Astrocyte (in vitro differentiated cells and primary cell): Measurements from ENCODE around the gene PRX. TPM values are rescaled to one million over a fixed set of nuclear protein-coding genes. Genes with fewer than 3 reads are reported as not detected.

Experiments used
- DNase-seq: peaks from one replicate; pipeline ENCODE4 v3.0.0-alpha.2; 2010; ENCODE audit warnings: low read depth
- FAIRE-seq: peaks from 2 replicates; lab custom pipeline; 2011; peaks lifted over from hg19 to GRCh38; lab: Jason Lieb, UNC
- H2AFZ ChIP-seq: 2 replicates; pipeline ENCODE4 v1.6.0; 2012; ENCODE audit warnings: low read depth, low read length, inconsistent platforms
- H3K27ac ChIP-seq: 2 replicates; pipeline ENCODE4 v1.5.1; 2011; ENCODE audit warnings: low read depth, low read length, inconsistent platforms
- H3K27me3 ChIP-seq: 2 replicates; pipeline ENCODE4 v1.6.0; 2011; ENCODE audit warnings: low read length, inconsistent platforms; ENCODE audit not compliant: insufficient read depth
- H3K36me3 ChIP-seq: 2 replicates; pipeline ENCODE4 v1.5.1; 2011; ENCODE audit warnings: low read length, inconsistent platforms; ENCODE audit not compliant: insufficient read depth
- H3K4me1 ChIP-seq: 2 replicates; pipeline ENCODE4 v1.5.1; 2011; ENCODE audit warnings: low read length, inconsistent platforms; ENCODE audit not compliant: insufficient read depth
- H3K4me2 ChIP-seq: 2 replicates; pipeline ENCODE4 v1.6.0; 2012; ENCODE audit warnings: low read length, inconsistent platforms
- H3K4me3 ChIP-seq: 2 replicates; pipeline ENCODE4 v1.5.1; 2011; ENCODE audit warnings: low read depth, mild to moderate bottlenecking, low read length, inconsistent platforms; ENCODE audit not compliant: insufficient read depth
- H3K79me2 ChIP-seq: 2 replicates; pipeline ENCODE4 v1.6.0; 2012; ENCODE audit warnings: mild to moderate bottlenecking, low read length, inconsistent platforms; ENCODE audit not compliant: insufficient read depth
- H3K9ac ChIP-seq: 2 replicates; pipeline ENCODE4 v1.6.0; 2012; ENCODE audit warnings: mild to moderate bottlenecking, low read length, inconsistent platforms
- H3K9me3 ChIP-seq: 2 replicates; pipeline ENCODE4 v1.5.1; 2012; ENCODE audit warnings: low read depth, mild to moderate bottlenecking, low read length, inconsistent platforms; ENCODE audit not compliant: insufficient read depth
- H4K20me1 ChIP-seq: 2 replicates; pipeline ENCODE4 v1.6.0; 2012; ENCODE audit warnings: low read length, inconsistent platforms; ENCODE audit not compliant: insufficient read depth
- H3K27ac Mint-ChIP-seq: one replicate; pipeline ENCODE4 v1.8.0; 2021; ENCODE audit warnings: mild to moderate bottlenecking, mixed read lengths; ENCODE audit not compliant: unreplicated experiment
- H3K27me3 Mint-ChIP-seq: one replicate; pipeline ENCODE4 v1.8.0; 2021; ENCODE audit warnings: low read depth, mixed read lengths; ENCODE audit not compliant: unreplicated experiment
- H3K36me3 Mint-ChIP-seq: one replicate; pipeline ENCODE4 v1.8.0; 2021; ENCODE audit warnings: low read depth, mixed read lengths; ENCODE audit not compliant: unreplicated experiment
- H3K4me1 Mint-ChIP-seq: one replicate; pipeline ENCODE4 v1.8.0; 2021; ENCODE audit warnings: low read depth, mixed read lengths; ENCODE audit not compliant: unreplicated experiment
- H3K4me3 Mint-ChIP-seq: one replicate; pipeline ENCODE4 v1.8.0; 2021; ENCODE audit warnings: mild to moderate bottlenecking, moderate library complexity, mixed read lengths; ENCODE audit not compliant: unreplicated experiment
- H3K9me3 Mint-ChIP-seq: one replicate; pipeline ENCODE4 v1.8.0; 2021; ENCODE audit warnings: mild to moderate bottlenecking, mixed read lengths; ENCODE audit not compliant: unreplicated experiment
- EZH2 ChIP-seq: IDR thresholded peaks from 2 replicates; pipeline ENCODE4 v1.6.1; 2012; ENCODE audit warnings: mild to moderate bottlenecking, low read length, inconsistent platforms; ENCODE audit not compliant: insufficient read depth
- total RNA-seq: library from RNA; stranded (reverse); gene quantifications from 2 replicates; pipeline ENCODE4 v1.2.1, GENCODE V29; 2021
- TF ChIP-seq, protein P1 (sequence below): IDR thresholded peaks from 2 replicates; pipeline ENCODE4 v1.5.1; 2011; ENCODE audit warnings: low read depth, mild to moderate bottlenecking, inconsistent platforms, low read length, moderate library complexity; ENCODE audit not compliant: insufficient read depth

PRX gene
- total RNA-seq, 1 donor from 2014 or later = 1.5 TPM

DNA sequence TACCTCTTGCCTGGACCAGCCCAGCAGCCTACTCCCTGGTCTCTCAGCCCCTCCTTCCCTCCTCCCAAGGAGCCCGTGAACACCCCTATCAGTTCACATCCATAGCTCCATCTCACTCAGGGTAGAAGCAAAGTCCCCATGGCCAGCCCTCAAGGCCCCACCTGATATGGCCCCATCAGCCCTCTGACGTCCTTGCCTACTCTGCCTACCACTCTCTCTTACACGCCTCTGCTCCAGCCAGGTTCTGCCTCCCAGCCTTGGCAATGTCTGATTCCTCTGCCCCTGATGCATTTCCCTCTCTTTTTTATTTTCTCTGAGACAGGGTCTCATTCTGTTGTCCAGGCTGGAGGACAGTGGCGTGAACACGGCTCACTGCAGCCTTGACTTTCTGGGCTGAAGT, 38.8 kb upstream of the PRX start:
- H3K27me3 Mint-ChIP-seq = peaks cover 5% of the 10 kb centered on the region
- no peaks in the 10 kb centered on the region for H4K20me1 ChIP-seq
- no peak for FAIRE-seq
- no peak overlapping the region for H3K27ac ChIP-seq
- DNase-seq = no peak
- peaks cover 4% of the 10 kb centered on the region for H3K36me3 Mint-ChIP-seq
- no peak for TF ChIP-seq EZH2
- no peak overlapping the region for H3K4me3 ChIP-seq
- H3K27ac Mint-ChIP-seq = no peak overlapping the region
- no peaks in the 10 kb centered on the region for H3K79me2 ChIP-seq
- no peak overlapping the region for H3K4me3 Mint-ChIP-seq
- no peaks in the 10 kb centered on the region for H3K9me3 Mint-ChIP-seq
- H3K4me2 ChIP-seq = no peak overlapping the region
- no peaks in the 10 kb centered on the region for H3K36me3 ChIP-seq
- H3K9ac ChIP-seq = no peak overlapping the region
- no peaks in the 10 kb centered on the region for H3K4me1 ChIP-seq
- no peaks in the 10 kb centered on the region for H3K27me3 ChIP-seq
- no peaks in the 10 kb centered on the region for H3K4me1 Mint-ChIP-seq
- H3K9me3 ChIP-seq = no peaks in the 10 kb centered on the region
- no peak overlapping the region for H2AFZ ChIP-seq

DNA sequence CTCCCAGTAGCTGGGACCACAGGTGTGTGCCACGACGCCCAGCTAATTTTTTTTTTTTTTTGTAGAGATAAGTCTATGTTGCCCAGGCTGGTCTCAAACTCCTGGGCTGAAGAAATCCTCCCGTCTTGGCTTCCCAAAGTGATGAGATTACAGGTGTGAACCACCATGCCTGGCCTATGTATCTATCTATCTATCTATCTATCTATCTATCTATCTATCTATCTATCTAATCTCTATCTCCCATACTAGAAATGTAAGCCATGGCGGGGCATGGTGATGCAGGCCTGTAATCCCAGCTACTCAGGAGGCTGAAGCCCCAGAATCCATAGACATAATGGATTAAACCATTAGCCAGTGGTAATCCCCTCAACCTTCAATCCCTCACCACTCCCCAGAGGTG, 37.5 kb upstream of the PRX start:
- no peak overlapping the region for H3K27ac ChIP-seq
- H3K4me1 Mint-ChIP-seq = peaks cover 2% of the 10 kb centered on the region
- no peaks in the 10 kb centered on the region for H4K20me1 ChIP-seq
- H3K27ac Mint-ChIP-seq = no peak overlapping the region
- no peak overlapping the region for H2AFZ ChIP-seq
- H3K4me2 ChIP-seq = no peak overlapping the region
- no peaks in the 10 kb centered on the region for H3K36me3 ChIP-seq
- no peaks in the 10 kb centered on the region for H3K9me3 ChIP-seq
- TF ChIP-seq, protein P1, sequence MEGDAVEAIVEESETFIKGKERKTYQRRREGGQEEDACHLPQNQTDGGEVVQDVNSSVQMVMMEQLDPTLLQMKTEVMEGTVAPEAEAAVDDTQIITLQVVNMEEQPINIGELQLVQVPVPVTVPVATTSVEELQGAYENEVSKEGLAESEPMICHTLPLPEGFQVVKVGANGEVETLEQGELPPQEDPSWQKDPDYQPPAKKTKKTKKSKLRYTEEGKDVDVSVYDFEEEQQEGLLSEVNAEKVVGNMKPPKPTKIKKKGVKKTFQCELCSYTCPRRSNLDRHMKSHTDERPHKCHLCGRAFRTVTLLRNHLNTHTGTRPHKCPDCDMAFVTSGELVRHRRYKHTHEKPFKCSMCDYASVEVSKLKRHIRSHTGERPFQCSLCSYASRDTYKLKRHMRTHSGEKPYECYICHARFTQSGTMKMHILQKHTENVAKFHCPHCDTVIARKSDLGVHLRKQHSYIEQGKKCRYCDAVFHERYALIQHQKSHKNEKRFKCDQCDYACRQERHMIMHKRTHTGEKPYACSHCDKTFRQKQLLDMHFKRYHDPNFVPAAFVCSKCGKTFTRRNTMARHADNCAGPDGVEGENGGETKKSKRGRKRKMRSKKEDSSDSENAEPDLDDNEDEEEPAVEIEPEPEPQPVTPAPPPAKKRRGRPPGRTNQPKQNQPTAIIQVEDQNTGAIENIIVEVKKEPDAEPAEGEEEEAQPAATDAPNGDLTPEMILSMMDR = no peak
- TF ChIP-seq EZH2 = no peak
- DNase-seq = no peak
- peaks cover 5% of the 10 kb centered on the region for H3K27me3 Mint-ChIP-seq
- H3K4me3 ChIP-seq = no peak overlapping the region
- peaks cover 6% of the 10 kb centered on the region for H3K4me1 ChIP-seq
- no peaks in the 10 kb centered on the region for H3K9me3 Mint-ChIP-seq
- FAIRE-seq = no peak
- H3K79me2 ChIP-seq = no peaks in the 10 kb centered on the region
- no peak overlapping the region for H3K4me3 Mint-ChIP-seq
- H3K36me3 Mint-ChIP-seq = peaks cover 4% of the 10 kb centered on the region
- H3K27me3 ChIP-seq = no peaks in the 10 kb centered on the region
- no peak overlapping the region for H3K9ac ChIP-seq

DNA sequence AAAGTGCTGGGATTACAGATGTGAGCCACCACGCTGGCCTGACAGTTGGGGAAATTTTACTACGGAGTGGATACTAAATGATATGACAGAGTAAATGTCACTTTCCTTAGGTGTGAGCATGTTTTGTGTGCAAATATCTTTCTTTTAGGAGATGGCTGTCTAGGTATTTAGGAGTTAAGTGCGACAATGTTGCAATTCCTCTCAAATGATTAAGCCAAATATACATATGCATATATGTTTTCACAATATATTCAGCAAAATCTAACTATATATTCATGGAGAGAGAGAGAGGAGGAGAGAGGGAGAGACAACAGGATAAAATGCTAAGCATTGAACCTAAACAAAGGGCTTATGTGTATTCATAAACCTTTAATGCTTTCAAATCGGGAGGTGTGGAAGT, 36.3 kb upstream of the PRX start:
- Mint-ChIP-seq H3K27ac (no peak overlapping the region), H3K4me3 (no peak overlapping the region), H3K9me3 (no peaks in the 10 kb centered on the region), H3K27me3 (peaks cover 5% of the 10 kb centered on the region), H3K4me1 (peaks cover 6% of the 10 kb centered on the region), H3K36me3 (peaks cover 4% of the 10 kb centered on the region)
- Histone ChIP-seq H3K9me3 (no peaks in the 10 kb centered on the region), H3K4me3 (no peak overlapping the region), H3K27ac (no peak overlapping the region), H2AFZ (no peak overlapping the region), H4K20me1 (no peaks in the 10 kb centered on the region), H3K27me3 (no peaks in the 10 kb centered on the region), H3K36me3 (no peaks in the 10 kb centered on the region), H3K9ac (no peak overlapping the region), H3K79me2 (no peaks in the 10 kb centered on the region), H3K4me1 (peaks cover 7% of the 10 kb centered on the region), H3K4me2 (no peak overlapping the region)
- TF ChIP-seq, protein P1 = no peak
- TF ChIP-seq EZH2 = no peak
- no peak for DNase-seq
- FAIRE-seq = no peak
